HG03108 (cell line): ENCODE data around the gene ZNF268.
"Not testable (repeated sequence)": the region's sequence is repeated elsewhere in the genome, so short reads cannot be mapped to it uniquely, and the experiment has no call there.

Experiments
- ATAC-seq: cut with Tn5 transposase; IDR thresholded peaks from one replicate; pipeline ENCODE4 v1.9.1; 2021; ENCODE audit warnings: moderate library complexity; ENCODE audit not compliant: unreplicated experiment

ZNF268 gene

DNA sequence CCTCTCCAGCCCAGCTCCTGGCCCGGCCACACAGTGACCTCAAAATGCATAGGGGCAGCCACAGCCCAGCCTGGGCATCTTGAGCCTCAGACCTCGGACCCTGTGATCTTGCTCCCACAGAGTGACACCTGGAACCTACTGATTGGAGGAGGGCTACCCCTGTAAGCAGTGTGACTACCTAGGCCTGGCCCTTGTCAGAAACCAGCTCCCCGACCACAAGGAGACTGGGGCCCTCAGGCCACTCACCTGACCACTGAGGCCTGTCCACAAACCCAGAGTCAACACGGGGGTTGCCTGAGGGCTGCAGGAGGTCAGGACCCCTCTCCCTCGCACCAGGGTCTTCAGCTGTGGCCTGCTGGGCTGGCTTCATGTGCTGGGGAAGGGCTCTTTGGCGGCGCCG lies 45.4 kb downstream of the ZNF268 start:
- ATAC-seq, result no peak

DNA sequence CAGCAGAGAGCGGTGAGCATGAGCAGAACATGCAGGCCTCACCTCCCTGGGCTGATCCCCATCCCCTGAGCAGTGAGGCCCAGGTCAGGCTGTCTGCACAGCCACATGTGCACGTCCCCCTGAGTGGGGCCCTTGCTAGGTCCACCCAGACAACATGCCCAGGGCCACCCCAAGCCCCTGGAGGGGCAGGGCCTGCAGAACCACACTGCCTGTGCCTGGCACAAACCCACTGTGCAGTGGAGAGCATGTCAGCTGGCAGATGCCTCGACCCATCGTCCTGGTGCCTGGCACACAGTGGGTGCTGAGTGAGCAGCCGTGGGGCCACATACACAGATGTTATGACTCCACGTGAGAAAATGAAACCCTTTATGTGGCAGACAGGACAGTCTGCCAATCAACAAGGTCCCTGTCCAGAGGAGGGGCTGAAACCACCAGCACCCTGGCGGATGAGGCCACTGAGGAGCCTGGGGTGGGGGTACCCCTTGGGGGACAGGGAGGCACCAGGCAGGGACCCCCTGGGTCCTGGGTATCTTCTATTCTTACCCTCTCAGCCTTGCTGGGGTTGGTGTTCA lies 46.1 kb downstream of the ZNF268 start:
- ATAC-seq, result no peak

DNA sequence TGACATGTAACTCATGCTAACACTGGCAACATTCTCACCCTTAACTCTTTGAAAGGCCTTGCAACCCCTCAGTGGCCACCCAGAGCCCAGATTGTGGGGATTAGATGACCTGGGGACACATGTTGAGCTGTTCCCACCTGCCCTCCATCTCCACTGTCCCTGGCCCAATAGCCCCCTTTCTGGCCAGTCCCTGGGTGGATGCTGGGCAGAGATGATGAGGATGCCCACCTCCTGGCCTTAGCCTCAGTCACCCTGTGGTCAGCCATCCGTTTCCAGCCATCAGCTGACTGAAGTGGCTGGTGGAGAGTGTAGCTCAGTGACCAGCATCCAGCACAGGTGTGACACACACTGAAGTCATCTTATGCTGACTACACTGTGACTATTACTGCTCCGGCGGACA lies 49.7 kb downstream of the ZNF268 start:
- ATAC-seq, result no peak

DNA sequence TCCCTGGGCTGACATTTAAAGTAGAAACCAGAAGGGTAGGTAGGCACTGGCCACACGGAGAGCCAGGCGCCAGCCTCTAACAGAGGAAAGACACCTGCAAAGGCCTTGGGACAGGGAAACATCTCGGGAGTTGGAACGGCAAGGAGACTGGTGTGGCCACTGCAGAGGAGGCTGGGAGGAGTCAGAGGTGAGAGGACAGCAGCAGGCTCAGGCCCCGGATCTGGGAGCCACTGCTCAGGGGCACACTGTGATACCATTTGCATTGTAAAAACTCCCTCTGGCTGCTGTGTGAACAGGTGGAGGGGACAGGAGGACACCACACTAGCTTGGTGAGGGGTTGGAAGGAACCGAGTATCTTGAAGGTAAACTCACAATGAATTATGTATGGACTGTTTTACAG lies 51.7 kb downstream of the ZNF268 start:
- no peak for ATAC-seq

DNA sequence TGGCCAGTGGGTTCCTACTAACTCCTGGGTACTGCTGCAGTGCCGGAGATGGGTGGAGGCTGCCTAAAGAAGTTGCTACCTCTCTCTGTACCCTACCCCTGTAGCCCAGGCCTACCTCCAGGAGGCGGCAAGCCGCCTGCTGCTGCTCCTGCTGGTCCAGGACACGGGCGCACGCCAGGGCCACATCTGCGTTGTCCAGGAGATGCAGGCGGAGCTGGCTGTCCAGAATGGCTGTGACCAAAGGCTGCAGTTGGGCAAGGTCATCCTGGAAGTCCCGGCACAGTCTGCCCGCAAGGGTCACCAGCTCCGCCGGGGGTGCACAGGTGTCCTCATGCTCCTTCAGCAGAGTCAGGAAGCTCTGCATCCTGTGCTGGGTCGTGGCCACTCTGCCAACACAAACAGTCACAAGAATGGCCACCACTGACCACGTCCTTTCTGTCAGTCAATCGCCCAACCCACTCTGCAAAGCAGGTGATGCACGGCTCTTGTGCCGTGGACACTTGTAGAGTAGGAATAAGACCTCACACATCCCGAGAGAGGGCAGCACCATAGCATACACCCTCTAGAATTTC lies 52.8 kb downstream of the ZNF268 start:
- no peak for ATAC-seq

DNA sequence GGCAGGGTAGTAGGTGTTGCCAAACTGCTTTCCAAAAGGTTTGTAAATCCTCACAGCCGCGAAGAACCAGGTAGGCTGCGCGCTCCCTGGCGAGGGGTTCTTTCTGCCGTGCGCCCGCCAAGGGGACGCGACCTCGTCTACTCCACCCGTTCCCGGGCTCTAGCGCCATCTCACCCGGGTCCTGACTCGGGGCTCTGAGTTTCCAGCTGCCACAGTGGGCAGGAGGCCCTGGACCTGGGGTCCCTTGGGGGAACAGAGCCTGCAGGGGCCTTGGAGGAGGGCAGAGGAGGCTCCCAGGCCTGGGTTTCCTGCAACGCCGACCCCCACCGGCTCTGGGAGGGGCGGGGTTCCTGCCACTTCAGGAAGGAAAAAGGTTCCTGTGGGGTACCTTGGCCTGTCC lies 53.7 kb downstream of the ZNF268 start:
- ATAC-seq, result no peak

DNA sequence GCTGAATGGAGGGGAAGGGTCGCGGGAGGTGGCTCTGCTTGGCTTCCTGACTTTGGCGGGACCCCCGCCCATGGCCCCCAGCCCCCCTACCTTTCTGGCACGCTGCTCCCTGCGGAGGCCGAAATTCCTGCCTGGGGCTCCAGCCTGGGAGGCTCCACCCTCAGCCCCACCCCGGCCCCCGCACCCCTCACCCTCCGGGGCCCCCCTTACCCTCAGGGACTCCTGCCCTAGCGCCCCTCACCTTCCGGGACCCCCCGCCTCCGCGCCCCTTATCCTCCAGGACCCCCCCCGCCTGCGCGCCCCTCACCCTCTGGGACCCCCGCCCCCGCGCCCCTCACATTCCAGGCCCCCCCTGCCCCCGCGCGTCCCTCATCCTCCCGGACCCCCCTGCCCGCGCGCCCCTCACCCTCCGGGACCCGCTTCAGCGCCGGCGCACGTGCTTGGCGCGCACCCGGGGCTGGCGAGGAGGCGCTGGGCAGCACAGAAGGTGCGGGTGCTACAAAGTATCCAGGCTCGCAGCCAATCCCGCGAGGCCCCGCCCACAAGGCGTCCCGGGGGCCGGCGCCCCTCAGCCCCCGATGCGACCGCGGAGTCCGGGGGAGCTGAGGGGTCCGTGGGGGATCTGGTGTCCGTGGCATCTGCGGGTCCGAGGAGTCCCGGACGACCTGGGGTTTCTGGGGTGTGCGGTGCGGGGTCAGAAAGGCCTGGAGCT lies 54.3 kb downstream of the ZNF268 start, which contains the start of gene ANHX:
TSS of gene ANHX (minus strand) at position 477 of the 712 bp plus-strand sequence. CDS start 1,521 bp downstream, outside the sequence.
- ATAC-seq, result no peak

DNA sequence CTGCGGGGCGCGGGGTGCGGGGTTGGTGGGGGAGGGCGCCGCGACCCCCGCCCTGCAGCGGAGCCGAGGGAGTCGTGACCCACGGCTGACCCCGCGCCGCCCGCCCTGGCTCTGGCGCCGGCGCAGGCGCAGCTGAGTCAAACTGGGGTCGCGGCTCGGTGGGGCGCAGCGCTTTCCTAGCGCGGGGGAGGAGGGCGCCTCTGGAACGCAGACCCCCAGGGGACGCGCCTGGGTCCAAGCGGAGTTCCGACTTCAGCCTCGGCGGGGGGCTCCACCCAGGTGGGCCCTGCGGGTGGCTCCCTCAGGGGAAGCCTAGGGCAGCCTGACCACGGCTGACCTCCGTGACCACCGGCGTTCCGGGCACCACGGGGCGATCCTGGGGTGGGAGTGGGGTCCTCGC lies 54.8 kb downstream of the ZNF268 start:
- ATAC-seq, result no peak

DNA sequence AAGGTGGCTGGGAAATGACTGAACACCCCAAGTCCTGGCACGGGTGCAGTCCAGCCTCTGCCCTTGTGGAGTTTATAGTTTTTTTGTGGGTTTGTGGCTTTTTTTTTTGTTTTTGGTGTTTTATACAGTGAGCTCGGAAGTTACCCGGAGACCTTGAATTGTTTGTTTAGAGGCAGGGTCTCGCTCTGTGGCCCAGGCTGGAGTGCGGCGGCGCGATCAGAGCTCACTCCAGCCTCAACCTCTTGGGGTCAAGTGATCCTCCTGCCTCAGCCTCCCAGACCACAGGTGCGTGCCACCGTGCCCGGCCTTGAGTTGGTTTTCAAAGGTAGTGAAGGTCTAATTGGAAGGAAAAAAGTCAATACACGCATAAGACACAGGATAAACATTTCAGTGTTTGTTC lies 55.3 kb downstream of the ZNF268 start:
- no peak for ATAC-seq

DNA sequence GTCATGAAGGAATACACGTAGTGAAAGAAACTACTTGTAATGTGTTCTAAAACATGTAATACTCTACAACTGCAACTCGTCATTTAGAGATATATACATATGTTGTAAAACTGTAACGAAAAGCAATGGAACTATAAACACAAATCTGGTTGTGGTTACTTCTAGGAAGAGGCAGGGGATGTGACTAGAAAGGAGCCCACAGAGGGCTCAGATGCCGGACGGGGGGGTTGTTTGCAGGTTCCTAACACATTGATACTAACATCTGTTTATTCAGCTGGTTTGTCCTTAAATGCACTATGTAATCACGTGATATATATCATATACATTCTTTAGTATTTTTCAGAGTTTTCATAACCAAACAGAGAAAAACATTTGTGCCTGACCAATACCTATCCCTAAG lies 70.4 kb downstream of the ZNF268 start:
- ATAC-seq, result no peak

DNA sequence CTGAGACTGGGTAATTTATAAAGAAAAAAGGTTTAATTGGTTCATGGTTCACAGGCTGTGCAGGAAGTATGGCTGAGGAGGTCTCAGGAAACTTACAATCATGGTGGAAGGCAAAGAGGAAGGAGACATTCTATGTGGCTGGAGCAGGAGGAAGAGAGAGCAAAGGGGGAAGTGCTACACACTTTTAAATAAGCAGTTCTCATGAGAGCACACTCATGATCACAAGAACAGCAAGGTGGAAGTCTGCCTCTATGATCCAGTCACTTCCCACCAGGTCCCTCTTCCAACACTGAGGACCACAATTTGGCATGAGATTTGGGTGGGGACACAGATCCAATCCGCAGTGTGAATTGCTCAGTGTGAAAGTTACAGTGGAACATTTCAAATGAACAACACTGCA lies 74.5 kb downstream of the ZNF268 start:
- ATAC-seq, result not testable (repeated sequence)

DNA sequence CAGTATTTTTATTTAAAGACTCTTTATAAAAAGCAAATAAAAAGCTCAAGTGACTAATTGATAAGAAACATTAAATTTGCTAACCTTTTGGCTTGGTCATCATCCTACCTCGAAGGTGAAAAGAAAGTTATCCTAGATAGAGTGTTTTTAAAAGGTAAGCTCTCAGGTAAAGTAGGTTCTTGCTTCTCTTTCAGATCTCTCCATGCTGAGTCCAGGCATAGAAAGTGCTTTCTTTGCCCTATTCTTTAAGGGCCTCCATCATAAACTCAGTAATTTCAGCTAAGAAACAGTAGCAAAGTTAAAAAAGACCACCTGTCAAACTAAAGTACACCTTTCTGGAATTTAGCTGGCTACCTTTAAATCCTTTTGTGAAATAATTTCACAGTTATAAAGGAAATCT lies 75.0 kb downstream of the ZNF268 start:
- ATAC-seq, result no peak

DNA sequence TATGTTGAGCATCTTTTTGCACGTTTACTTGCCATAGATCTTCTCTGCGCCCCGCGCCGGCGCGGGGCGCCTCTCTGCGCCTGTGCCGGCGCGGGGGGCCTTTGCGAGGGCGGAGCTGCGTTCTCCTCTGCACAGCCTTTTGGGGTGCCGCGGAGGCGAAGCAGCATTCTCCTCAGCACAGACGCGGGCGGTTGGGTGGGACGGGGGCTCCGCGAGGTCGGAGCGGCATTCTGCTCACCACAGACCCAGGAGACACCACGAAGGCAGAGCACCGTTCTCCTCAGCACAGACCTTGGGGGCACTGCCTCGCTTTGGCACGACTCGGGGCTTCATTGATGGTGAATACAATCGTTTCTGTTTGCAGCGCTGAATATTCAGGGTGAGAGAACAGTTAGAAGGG lies 82.9 kb downstream of the ZNF268 start:
- ATAC-seq, result no peak
